IgD-negative memory B cell (primary cell): ENCODE data around the gene PFDN4. TPM values are rescaled to one million over a fixed set of nuclear protein-coding genes. Genes with fewer than 3 reads are reported as not detected.
"Not testable (repeated sequence)": the region's sequence is repeated elsewhere in the genome, so short reads cannot be mapped to it uniquely, and the experiment has no call there.

Source experiments
- H3K27ac Mint-ChIP-seq, 3 donors: one replicate each; pipeline ENCODE4 v1.8.0; 2020 to 2022; ENCODE audit warnings: mild to moderate bottlenecking in 3 of 3, mixed read lengths in 3 of 3, moderate library complexity in 1 of 3
- H3K27me3 Mint-ChIP-seq: one replicate; pipeline ENCODE4 v1.8.0; 2021; ENCODE audit warnings: mixed read lengths
- H3K36me3 Mint-ChIP-seq: one replicate; pipeline ENCODE4 v1.8.0; 2020; ENCODE audit warnings: mild to moderate bottlenecking, mixed read lengths
- H3K4me1 Mint-ChIP-seq, 3 donors: one replicate each; pipeline ENCODE4 v1.8.0; 2020 to 2022; ENCODE audit warnings: mixed read lengths in 3 of 3, mild to moderate bottlenecking in 1 of 3
- H3K4me3 Mint-ChIP-seq, 4 donors: one replicate each; pipeline ENCODE4 v1.8.0; 2020 to 2022; ENCODE audit warnings: mild to moderate bottlenecking in 4 of 4, mixed read lengths in 4 of 4, moderate library complexity in 3 of 4
- H3K9me3 Mint-ChIP-seq, 3 donors: one replicate each; pipeline ENCODE4 v1.8.0; 2020 to 2021; ENCODE audit warnings: mixed read lengths in 3 of 3, mild to moderate bottlenecking in 1 of 3
- polyA plus RNA-seq: library from polyadenylated mRNA; unstranded; fragments of 300-500 nt; fragmentation: Illumina TruSeq; gene quantifications from one replicate; pipeline ENCODE4 v1.2.3, GENCODE V29; 2021

The PFDN4 gene
- polyA plus RNA-seq, 1 donor from 2014 or later: 45.6 TPM

DNA sequence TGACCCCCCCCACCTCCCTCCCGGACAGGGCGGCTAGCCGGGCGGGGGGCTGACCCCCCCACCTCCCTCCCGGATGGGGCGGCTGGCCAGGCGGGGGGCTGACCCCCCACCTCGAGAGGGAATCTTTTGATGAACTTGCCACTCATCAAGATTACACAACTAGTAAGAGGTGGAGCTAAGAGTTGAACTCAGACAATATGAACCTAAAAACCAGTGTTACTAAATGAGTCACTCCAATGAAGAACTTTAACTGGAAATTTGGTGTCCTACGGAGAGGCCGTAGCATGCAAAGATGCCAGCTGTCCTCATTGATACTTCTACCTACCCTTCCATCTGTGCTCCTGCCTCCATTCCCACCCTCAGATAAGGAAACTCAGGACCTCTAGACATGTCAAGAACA lies 42.8 kb downstream of the PFDN4 start:
- Mint-ChIP-seq H3K36me3 (no peaks in the 10 kb centered on the region), H3K9me3 (peaks cover 3 to 11% (median 5%) of the 10 kb centered on the region in 3 donors), H3K4me3 (peak overlapping the region in 1 of 4 donors; percentile 41), H3K27me3 (no peaks in the 10 kb centered on the region), H3K4me1 (no peaks in the 10 kb centered on the region), H3K27ac (no peak overlapping the region)

DNA sequence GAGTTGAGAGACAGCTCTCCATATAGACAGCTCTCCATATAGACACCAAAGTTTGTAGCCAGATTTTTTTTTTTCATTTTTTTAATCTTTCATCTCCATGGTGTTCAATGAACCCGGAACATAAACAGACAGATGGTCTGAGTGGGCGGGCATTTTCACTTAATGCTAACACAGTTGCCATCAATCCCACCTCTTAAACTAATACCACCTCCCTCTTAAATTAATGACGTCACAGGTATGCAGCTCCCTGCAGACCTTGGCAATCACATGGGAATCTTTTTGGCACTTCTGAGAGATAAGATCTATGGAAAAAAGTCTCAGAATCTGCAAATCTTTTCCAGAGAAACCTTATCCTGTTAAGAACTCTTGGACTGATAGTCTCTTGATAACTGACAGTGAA lies 43.2 kb downstream of the PFDN4 start:
- H3K27me3 Mint-ChIP-seq: peaks cover 1% of the 10 kb centered on the region
- no peak overlapping the region for H3K27ac Mint-ChIP-seq
- H3K4me3 Mint-ChIP-seq: peak overlapping the region in 1 of 4 donors; percentile 41
- peaks cover 3 to 11% (median 5%) of the 10 kb centered on the region in 3 donors for H3K9me3 Mint-ChIP-seq
- H3K36me3 Mint-ChIP-seq: no peaks in the 10 kb centered on the region
- H3K4me1 Mint-ChIP-seq: no peaks in the 10 kb centered on the region

DNA sequence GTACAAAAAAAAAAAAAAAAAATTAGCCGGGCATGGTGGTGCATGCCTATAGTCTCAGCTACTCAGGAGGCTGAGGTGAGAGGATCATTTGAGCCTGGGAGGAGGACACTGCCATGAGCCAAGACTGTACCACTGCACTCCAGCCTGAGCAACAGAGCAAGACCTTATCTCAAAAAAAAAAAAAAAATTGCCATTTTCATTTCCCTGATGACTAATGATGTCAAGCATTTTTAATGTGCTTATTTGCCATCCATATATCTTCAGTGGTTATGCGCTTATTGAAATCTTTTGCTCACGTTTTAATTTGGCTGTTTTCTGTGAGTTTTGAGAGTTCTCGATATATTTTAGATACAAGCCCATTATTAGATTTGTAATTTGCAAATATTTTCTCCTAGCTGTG lies 46.7 kb downstream of the PFDN4 start:
- Mint-ChIP-seq H3K4me1 (no peaks in the 10 kb centered on the region), H3K27ac (no peak overlapping the region), H3K36me3 (no peaks in the 10 kb centered on the region), H3K4me3 (no peak overlapping the region), H3K9me3 (no peaks in the 10 kb centered on the region), H3K27me3 (peaks cover 1% of the 10 kb centered on the region)

DNA sequence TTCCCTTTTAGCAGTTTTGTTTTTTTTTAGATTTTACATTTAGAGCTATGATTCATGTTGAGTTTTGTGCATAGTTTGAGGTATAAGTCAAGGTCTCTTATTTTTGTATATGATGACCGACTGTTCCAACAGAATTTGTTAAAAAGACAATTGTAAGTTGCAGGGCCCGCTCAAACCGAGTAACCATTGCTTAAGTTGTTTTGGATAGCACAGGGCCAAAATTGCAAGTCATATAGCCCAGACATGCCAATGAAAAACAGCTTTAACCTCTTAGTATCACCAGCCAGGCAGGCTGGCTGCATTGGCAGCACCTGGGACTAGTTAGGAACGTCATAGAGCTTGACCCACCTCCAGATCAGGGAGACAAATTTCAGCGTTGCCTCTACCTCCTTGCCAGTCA lies 47.3 kb downstream of the PFDN4 start:
- Mint-ChIP-seq H3K9me3 (no peaks in the 10 kb centered on the region), H3K36me3 (no peaks in the 10 kb centered on the region), H3K4me3 (no peak overlapping the region), H3K27ac (no peak overlapping the region), H3K4me1 (no peaks in the 10 kb centered on the region), H3K27me3 (peaks cover 1% of the 10 kb centered on the region)

- peaks cover 1% of the 10 kb centered on the region for H3K27me3 Mint-ChIP-seq
- H3K9me3 Mint-ChIP-seq: no peaks in the 10 kb centered on the region
- no peaks in the 10 kb centered on the region for H3K36me3 Mint-ChIP-seq
- H3K4me1 Mint-ChIP-seq: no peaks in the 10 kb centered on the region
- no peak overlapping the region for H3K4me3 Mint-ChIP-seq
- no peak overlapping the region for H3K27ac Mint-ChIP-seq
These were observed 48.3 kb downstream of the PFDN4 start for GRCh38 chr20:54256202-54256601.

GRCh38 chr20:54257071-54257816 lies 49.4 kb downstream of the PFDN4 start:
- Mint-ChIP-seq H3K9me3 (no peaks in the 10 kb centered on the region), H3K4me3 (no peak overlapping the region), H3K4me1 (no peaks in the 10 kb centered on the region), H3K36me3 (no peaks in the 10 kb centered on the region), H3K27ac (no peak overlapping the region), H3K27me3 (peaks cover 1% of the 10 kb centered on the region)

GRCh38 chr20:54260116-54260515 lies 52.2 kb downstream of the PFDN4 start:
- H3K9me3 Mint-ChIP-seq: no peaks in the 10 kb centered on the region
- no peaks in the 10 kb centered on the region for H3K4me1 Mint-ChIP-seq
- no peak overlapping the region for H3K27ac Mint-ChIP-seq
- H3K27me3 Mint-ChIP-seq: peaks cover 1% of the 10 kb centered on the region
- no peak overlapping the region for H3K4me3 Mint-ChIP-seq
- no peaks in the 10 kb centered on the region for H3K36me3 Mint-ChIP-seq

DNA sequence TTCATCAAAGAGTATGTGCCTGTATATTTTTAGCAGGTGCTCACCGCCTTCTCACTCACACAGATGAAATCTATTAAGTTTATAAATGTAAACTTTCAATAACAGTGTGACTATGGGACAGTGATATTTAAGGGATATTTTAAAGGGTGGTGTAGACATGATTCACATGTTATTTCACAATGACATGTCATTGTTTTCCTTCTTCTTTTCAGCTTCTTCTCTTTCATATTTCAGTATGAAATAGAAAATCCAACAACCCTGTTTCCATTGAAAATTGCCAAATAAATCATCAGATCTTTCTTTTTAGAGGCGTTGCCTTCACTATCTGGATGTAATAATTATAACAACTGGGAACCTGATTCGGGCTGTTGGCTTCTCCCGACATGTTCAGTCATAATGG lies 54.8 kb downstream of the PFDN4 start:
- peaks cover 4% of the 10 kb centered on the region for H3K27me3 Mint-ChIP-seq
- H3K4me1 Mint-ChIP-seq: no peaks in the 10 kb centered on the region
- no peaks in the 10 kb centered on the region for H3K36me3 Mint-ChIP-seq
- H3K4me3 Mint-ChIP-seq: no peak overlapping the region
- H3K27ac Mint-ChIP-seq: no peak overlapping the region
- no peaks in the 10 kb centered on the region for H3K9me3 Mint-ChIP-seq

DNA sequence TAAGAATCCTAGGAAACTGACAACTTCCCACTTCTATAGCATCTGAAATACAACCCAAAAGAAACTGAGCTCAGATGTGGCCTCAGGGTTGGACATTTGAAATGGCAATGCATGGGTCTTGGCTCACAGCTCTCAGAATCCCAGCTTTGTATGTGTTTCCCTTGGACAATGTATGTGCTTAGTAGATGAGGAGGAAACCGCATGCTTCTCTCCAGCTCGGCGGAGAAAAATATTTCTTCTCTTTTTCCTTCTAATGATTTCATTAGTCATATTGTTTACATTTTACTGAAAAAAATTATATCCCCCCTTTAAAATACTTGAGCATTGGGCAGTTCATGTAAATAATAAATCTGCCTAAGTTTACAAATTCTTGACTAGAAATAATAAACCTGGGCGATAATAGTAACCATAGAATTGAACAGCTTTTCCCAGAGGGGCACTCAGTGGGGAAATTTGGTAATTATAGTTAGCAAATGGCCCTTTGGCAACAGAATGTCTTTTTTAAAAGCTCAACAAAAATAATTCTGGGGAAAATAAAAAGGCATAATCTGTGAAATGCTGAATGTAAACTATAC lies 55.3 kb downstream of the PFDN4 start:
- no peaks in the 10 kb centered on the region for H3K4me1 Mint-ChIP-seq
- H3K9me3 Mint-ChIP-seq: no peaks in the 10 kb centered on the region
- no peak overlapping the region for H3K27ac Mint-ChIP-seq
- no peaks in the 10 kb centered on the region for H3K36me3 Mint-ChIP-seq
- no peak overlapping the region for H3K4me3 Mint-ChIP-seq
- H3K27me3 Mint-ChIP-seq: peaks cover 4% of the 10 kb centered on the region

DNA sequence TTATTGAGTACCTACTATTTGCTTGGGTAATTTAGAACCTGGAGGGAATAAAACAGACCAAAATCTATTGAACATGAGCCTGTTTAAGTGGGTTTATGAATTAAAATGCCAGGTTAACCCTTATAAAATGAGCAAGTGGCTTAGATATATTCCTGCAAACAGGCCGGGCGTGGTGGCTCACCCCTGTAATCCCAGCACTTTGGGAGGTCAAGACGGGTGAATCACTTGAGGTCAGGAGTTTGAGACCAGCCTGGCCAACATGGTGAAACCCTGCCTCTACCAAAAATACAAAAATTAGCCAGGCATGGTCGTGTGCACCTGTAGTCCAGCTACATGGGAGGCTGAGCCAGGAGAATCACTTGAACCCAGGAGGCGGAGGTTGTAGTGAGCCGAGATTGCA lies 57.9 kb downstream of the PFDN4 start:
- not testable (repeated sequence) for H3K4me1 Mint-ChIP-seq, H3K27me3 Mint-ChIP-seq, H3K9me3 Mint-ChIP-seq, H3K4me3 Mint-ChIP-seq, H3K36me3 Mint-ChIP-seq, H3K27ac Mint-ChIP-seq

GRCh38 chr20:54266844-54267243 lies 59.0 kb downstream of the PFDN4 start:
- Mint-ChIP-seq H3K4me1 (no peaks in the 10 kb centered on the region), H3K4me3 (no peak overlapping the region), H3K27me3 (peaks cover 4% of the 10 kb centered on the region), H3K36me3 (no peaks in the 10 kb centered on the region), H3K27ac (no peak overlapping the region), H3K9me3 (no peaks in the 10 kb centered on the region)

DNA sequence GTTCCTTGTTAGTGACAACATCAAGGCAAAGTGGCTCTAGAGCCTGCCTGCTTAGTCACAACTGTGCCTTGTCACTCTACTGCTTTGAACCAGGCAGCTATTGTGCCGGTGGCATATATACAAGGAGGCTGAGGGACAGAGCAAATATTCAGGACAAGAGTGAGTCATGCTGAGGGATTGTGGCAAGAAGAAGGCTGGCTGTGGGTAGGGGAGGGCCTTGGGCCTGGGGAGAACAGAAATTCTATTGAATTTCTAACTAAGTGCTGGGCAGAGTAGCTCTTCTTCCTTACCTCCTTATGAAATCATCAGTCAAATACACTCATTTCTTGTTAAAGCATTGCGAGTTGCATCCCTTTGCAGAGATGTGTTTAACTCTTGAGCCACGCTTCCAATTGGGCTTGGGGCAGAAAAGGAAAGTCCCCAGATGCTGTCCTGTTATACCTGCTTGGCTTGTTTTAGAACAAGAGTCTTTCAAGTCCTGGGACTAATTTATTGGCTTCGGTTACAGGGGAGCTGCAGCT lies 59.7 kb downstream of the PFDN4 start:
- H3K27me3 Mint-ChIP-seq: peaks cover 6% of the 10 kb centered on the region
- no peaks in the 10 kb centered on the region for H3K36me3 Mint-ChIP-seq
- no peaks in the 10 kb centered on the region for H3K9me3 Mint-ChIP-seq
- H3K4me1 Mint-ChIP-seq: no peaks in the 10 kb centered on the region
- no peak overlapping the region for H3K27ac Mint-ChIP-seq
- no peak overlapping the region for H3K4me3 Mint-ChIP-seq

GRCh38 chr20:54268941-54269340 lies 61.1 kb downstream of the PFDN4 start:
- Mint-ChIP-seq H3K4me3 (no peak overlapping the region), H3K27ac (no peak overlapping the region), H3K9me3 (no peaks in the 10 kb centered on the region), H3K27me3 (peaks cover 10% of the 10 kb centered on the region), H3K36me3 (no peaks in the 10 kb centered on the region), H3K4me1 (no peaks in the 10 kb centered on the region)
